GM18870 (cell line): ENCODE results near the gene WFIKKN1.

ENCODE experiments used
- ATAC-seq: cut with Tn5 transposase; IDR thresholded peaks from one replicate; pipeline ENCODE4 v1.9.1; 2021; ENCODE audit warnings: moderate library complexity; ENCODE audit not compliant: unreplicated experiment

The WFIKKN1 gene

GRCh38 chr16:636206-637080 is 5.7 kb downstream of the WFIKKN1 start, which contains the start of gene METTL26:
TSS of gene METTL26 (minus strand) at chr16:636305. CDS start at chr16:636290, 15 bp downstream.
- peak; percentile 49 for ATAC-seq

GRCh38 chr16:637081-638018 is 6.6 kb downstream of the WFIKKN1 start:
- no peak for ATAC-seq

- no peak for ATAC-seq
These were observed 7.3 kb downstream of the WFIKKN1 start for GRCh38 chr16:638034-638543.

GRCh38 chr16:638836-639235 is 8.1 kb downstream of the WFIKKN1 start:
- ATAC-seq: no peak

- no peak for ATAC-seq
These were observed 9.8 kb downstream of the WFIKKN1 start for GRCh38 chr16:640614-641013.

GRCh38 chr16:641326-642188 is 10.8 kb downstream of the WFIKKN1 start, which contains the start of gene MCRIP2:
TSS of gene MCRIP2 (plus strand) at chr16:641828. CDS start at chr16:641992, 164 bp downstream.
- ATAC-seq: no peak

- ATAC-seq: no peak
These were observed 11.6 kb downstream of the WFIKKN1 start for GRCh38 chr16:642189-643049.

GRCh38 chr16:643050-643368 is 12.2 kb downstream of the WFIKKN1 start:
- no peak for ATAC-seq

GRCh38 chr16:644556-644955 is 13.8 kb downstream of the WFIKKN1 start:
- no peak for ATAC-seq

GRCh38 chr16:645852-646678 is 15.3 kb downstream of the WFIKKN1 start:
- ATAC-seq: no peak

- no peak for ATAC-seq
These were observed 15.9 kb downstream of the WFIKKN1 start for GRCh38 chr16:646679-647172.

GRCh38 chr16:647173-647902 is 16.6 kb downstream of the WFIKKN1 start:
- no peak for ATAC-seq

GRCh38 chr16:648071-648780 is 17.4 kb downstream of the WFIKKN1 start:
- ATAC-seq: no peak

- no peak for ATAC-seq
These were observed 18.2 kb downstream of the WFIKKN1 start, which contains the start of gene WDR90 for GRCh38 chr16:648781-649589. TSS of gene WDR90 (plus strand) at chr16:649365. CDS start at chr16:649417, 52 bp downstream.

GRCh38 chr16:649631-650030 is 18.8 kb downstream of the WFIKKN1 start:
- ATAC-seq: no peak

- no peak for ATAC-seq
These were observed 21.1 kb downstream of the WFIKKN1 start for GRCh38 chr16:651844-652243.
